ENCODE data around the gene SLC1A5.

- TF ChIP-seq POLR2A (IDR thresholded peaks at IDR 0.05; ENCODE audit: low read depth) (no peak), CTCF (IDR thresholded peaks at IDR 0.05) (no peak)
These were observed 31.9 kb downstream of the SLC1A5 start for GRCh38 chr19:46756544-46756888.
